ENCODE measurements around the gene MRPL36.

- TF ChIP-seq CTCF (conservative IDR thresholded peaks at IDR 0.05) (no peak), ZFX (IDR thresholded peaks at IDR 0.05) (no peak)
Observed at GRCh38 chr5:1756481-1756880, 43.2 kb downstream of the MRPL36 start.

All from C4-2B (cell line).